Natural killer cell (primary cell): ENCODE data around the gene AKAP8L. TPM values are rescaled to one million over a fixed set of nuclear protein-coding genes. Genes with fewer than 3 reads are reported as not detected.
A peak's percentile ranks its signal among the peaks of the same experiment; 100 is the strongest.
"Not testable (repeated sequence)": the region's sequence is repeated elsewhere in the genome, so short reads cannot be mapped to it uniquely, and the experiment has no call there.

ENCODE experiments used
- ATAC-seq, 3 donors: fragments of 150-1000 bp in 2 of 3; fragments of 200-7000 bp in 1 of 3; cut with Tn5 transposase; 1 replicate in 1 of 3; 2 replicates in 2 of 3; pipeline ENCODE4 v1.10.0; 2021; ENCODE audit warnings: mild to moderate bottlenecking in 2 of 3, moderate library complexity in 2 of 3
- DNase-seq, 2 donors: peaks; one replicate each; pipeline versions ENCODE4 v3.0.0 to v3.0.0-alpha.2; 2013 to 2021; ENCODE audit warnings: mixed read lengths in 1 of 2
- H3K27ac ChIP-seq: one replicate; pipeline ENCODE4 v1.5.1; 2013; ENCODE audit warnings: mild to moderate bottlenecking, low read length
- H3K27me3 ChIP-seq: one replicate; pipeline ENCODE4 v1.6.1; 2013; ENCODE audit warnings: low read length; ENCODE audit not compliant: control insufficient read depth, insufficient read depth
- H3K36me3 ChIP-seq: one replicate; pipeline ENCODE4 v1.6.1; 2013; ENCODE audit warnings: low read length; ENCODE audit not compliant: control insufficient read depth, insufficient read depth
- H3K4me1 ChIP-seq: one replicate; pipeline ENCODE4 v1.6.1; 2013; ENCODE audit warnings: low read length; ENCODE audit not compliant: control insufficient read depth, insufficient read depth
- H3K4me3 ChIP-seq: one replicate; pipeline ENCODE4 v1.5.1; 2013; ENCODE audit warnings: low read length
- H3K9me3 ChIP-seq: one replicate; pipeline ENCODE4 v1.6.1; 2013; ENCODE audit warnings: low read length; ENCODE audit not compliant: control insufficient read depth, insufficient read depth
- H3K27ac Mint-ChIP-seq, 2 donors: one replicate each; pipeline ENCODE4 v1.8.0; 2022; ENCODE audit warnings: mild to moderate bottlenecking in 2 of 2, mixed read lengths in 2 of 2, moderate library complexity in 1 of 2
- H3K27me3 Mint-ChIP-seq, 2 donors: one replicate each; pipeline ENCODE4 v1.8.0; 2022; ENCODE audit warnings: low read depth in 2 of 2, mixed read lengths in 2 of 2
- H3K36me3 Mint-ChIP-seq: one replicate; pipeline ENCODE4 v1.8.0; 2022; ENCODE audit warnings: mixed read lengths
- H3K4me1 Mint-ChIP-seq, 2 donors: one replicate each; pipeline ENCODE4 v1.8.0; 2022; ENCODE audit warnings: mixed read lengths in 2 of 2
- H3K4me3 Mint-ChIP-seq: one replicate; pipeline ENCODE4 v1.8.0; 2022; ENCODE audit warnings: mild to moderate bottlenecking, moderate library complexity, mixed read lengths
- H3K9me3 Mint-ChIP-seq, 2 donors: one replicate each; pipeline ENCODE4 v1.8.0; 2022; ENCODE audit warnings: mixed read lengths in 2 of 2
- CTCF ChIP-seq: fragments of 200-600 bp; IDR thresholded peaks from one replicate; pipeline ENCODE4 v1.8.0; 2022; ENCODE audit warnings: antibody characterized with exemption
- WGBS: methylation state at CpG from one replicate; pipeline ENCODE4 v1.1.7; 2013; ENCODE audit warnings: missing lambda C conversion rate; ENCODE audit not compliant: insufficient coverage; 5-methylcytosine and 5-hydroxymethylcytosine counted together
- intact Hi-C: fragments of 100-400 bp; cut with micrococcal nuclease; formaldehyde crosslinking; loops from one replicate; pipeline ENCODE4 v1.14.2; 2022
- total RNA-seq, 4 donors: library from RNA; stranded (reverse); fragments of 120-200 nt in 1 of 4; gene quantifications; one replicate each; pipeline versions ENCODE4 v1.2.3 to v1.2.4, GENCODE V29; 2013 to 2022

Gene AKAP8L
- total RNA-seq, 3 donors from 2014 or later (not counting 1 experiment from before 2014, with no cell fraction given) = 144 to 174 (median 173) TPM

GRCh38 chr19:15398501-15399233 is 20.1 kb downstream of the AKAP8L start:
- Histone ChIP-seq H3K4me3 (no peak overlapping the region), H3K27me3 (no peaks in the 10 kb centered on the region), H3K36me3 (peaks cover 77% of the 10 kb centered on the region), H3K4me1 (no peaks in the 10 kb centered on the region), H3K27ac (no peak overlapping the region), H3K9me3 (no peaks in the 10 kb centered on the region)
- intact Hi-C loops = no loop called here
- 95% methylated on average over 50 of the region's 50 CpGs for WGBS
- H3K9me3 Mint-ChIP-seq = no peaks in the 10 kb centered on the region
- ATAC-seq (no peak), DNase-seq (no peak)
- H3K36me3 Mint-ChIP-seq = peaks cover 15% of the 10 kb centered on the region
- H3K27me3 Mint-ChIP-seq = no peaks in the 10 kb centered on the region
- H3K4me3 Mint-ChIP-seq = no peak overlapping the region
- no peak for TF ChIP-seq CTCF
- H3K4me1 Mint-ChIP-seq = peaks cover 7 to 25% of the 10 kb centered on the region in 2 donors
- no peak overlapping the region for H3K27ac Mint-ChIP-seq

- TF ChIP-seq CTCF = no peak
- Histone ChIP-seq H3K4me1 (no peaks in the 10 kb centered on the region), H3K27ac (no peak overlapping the region), H3K9me3 (no peaks in the 10 kb centered on the region), H3K4me3 (no peak overlapping the region), H3K36me3 (peaks cover 73% of the 10 kb centered on the region), H3K27me3 (no peaks in the 10 kb centered on the region)
- Mint-ChIP-seq H3K9me3 (no peaks in the 10 kb centered on the region), H3K4me3 (no peak overlapping the region), H3K27me3 (no peaks in the 10 kb centered on the region), H3K4me1 (peaks cover 7 to 20% of the 10 kb centered on the region in 2 donors), H3K27ac (no peak overlapping the region), H3K36me3 (peaks cover 15% of the 10 kb centered on the region)
- DNase-seq (no peak), ATAC-seq (no peak)
- 89% methylated on average over 11 of the region's 11 CpGs for WGBS
- intact Hi-C loops = no loop called here
These were observed 21.0 kb downstream of the AKAP8L start for GRCh38 chr19:15397782-15398181.

GRCh38 chr19:15397236-15397635 is 21.6 kb downstream of the AKAP8L start:
- DNase-seq = no peak
- peaks cover 7 to 20% of the 10 kb centered on the region in 2 donors for H3K4me1 Mint-ChIP-seq
- Histone ChIP-seq H3K27me3 (no peaks in the 10 kb centered on the region), H3K36me3 (peaks cover 68% of the 10 kb centered on the region), H3K27ac (no peak overlapping the region), H3K9me3 (no peaks in the 10 kb centered on the region), H3K4me3 (no peak overlapping the region), H3K4me1 (no peaks in the 10 kb centered on the region)
- no peak for TF ChIP-seq CTCF
- no peaks in the 10 kb centered on the region for H3K27me3 Mint-ChIP-seq
- H3K36me3 Mint-ChIP-seq = peaks cover 15% of the 10 kb centered on the region
- no peak for ATAC-seq
- H3K4me3 Mint-ChIP-seq = no peak overlapping the region
- 97% methylated on average over 6 of the region's 6 CpGs for WGBS
- H3K27ac Mint-ChIP-seq = peak overlapping the region; percentile 52 to 63
- H3K9me3 Mint-ChIP-seq = no peaks in the 10 kb centered on the region
- intact Hi-C loops = no loop called here

- 96% methylated on average over 3 of the region's 3 CpGs for WGBS
- Histone ChIP-seq H3K4me3 (no peak overlapping the region), H3K9me3 (no peaks in the 10 kb centered on the region), H3K27me3 (no peaks in the 10 kb centered on the region), H3K27ac (no peak overlapping the region), H3K36me3 (peaks cover 65% of the 10 kb centered on the region), H3K4me1 (no peaks in the 10 kb centered on the region)
- no peak for ATAC-seq
- intact Hi-C loops = no loop called here
- peaks cover 7 to 20% of the 10 kb centered on the region in 2 donors for H3K4me1 Mint-ChIP-seq
- no peak for TF ChIP-seq CTCF
- H3K9me3 Mint-ChIP-seq = no peaks in the 10 kb centered on the region
- H3K27ac Mint-ChIP-seq = peak overlapping the region; percentile 52 to 63
- no peaks in the 10 kb centered on the region for H3K27me3 Mint-ChIP-seq
- no peak for DNase-seq
- H3K4me3 Mint-ChIP-seq = no peak overlapping the region
- H3K36me3 Mint-ChIP-seq = peaks cover 15% of the 10 kb centered on the region
These were observed 22.4 kb downstream of the AKAP8L start for GRCh38 chr19:15396436-15396835.

DNA sequence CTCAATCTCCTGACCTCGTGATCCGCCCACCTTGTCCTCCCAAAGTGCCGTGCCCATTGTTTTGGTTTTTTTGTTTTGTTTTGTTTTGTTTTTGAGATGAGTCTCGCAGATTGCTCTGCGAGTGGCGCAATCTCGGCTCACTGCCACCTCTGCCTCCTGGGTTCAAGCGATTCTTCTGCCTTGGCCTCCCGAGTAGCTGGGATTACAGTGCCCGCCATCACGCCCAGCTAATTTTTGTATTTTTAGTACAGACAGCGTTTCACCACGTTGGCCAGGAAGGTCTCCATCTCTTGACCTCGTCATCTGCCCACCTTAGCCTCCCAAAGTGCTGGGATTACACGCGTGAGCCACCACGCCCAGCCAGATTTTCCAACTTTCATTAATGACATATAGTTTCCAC is 23.5 kb downstream of the AKAP8L start:
- H3K4me3 Mint-ChIP-seq, H3K9me3 Mint-ChIP-seq, H3K27me3 Mint-ChIP-seq, H3K9me3 ChIP-seq, H3K4me3 ChIP-seq, H3K4me1 ChIP-seq, DNase-seq, H3K27me3 ChIP-seq, ATAC-seq, H3K27ac ChIP-seq, H3K27ac Mint-ChIP-seq, intact Hi-C loops: not testable (repeated sequence)
- peaks cover 54% of the 10 kb centered on the region for H3K36me3 ChIP-seq
- Mint-ChIP-seq H3K36me3 (peaks cover 15% of the 10 kb centered on the region), H3K4me1 (peaks cover 14 to 26% of the 10 kb centered on the region in 2 donors)
- 97% methylated on average over 17 of the region's 17 CpGs for WGBS
